LNCAP (cell line): ENCODE results near the gene METTL16.

Source experiments
- CTCF ChIP-seq: fragments of 450-650 bp; IDR thresholded peaks from 2 replicates; pipeline ENCODE4 v1.5.1; 2017; ENCODE audit warnings: mild to moderate bottlenecking

METTL16 gene

GRCh38 chr17:2406903-2407790, 104.5 kb downstream of the METTL16 start:
- no peak for TF ChIP-seq CTCF

GRCh38 chr17:2406271-2406902, 105.3 kb downstream of the METTL16 start:
- TF ChIP-seq CTCF: no peak

DNA sequence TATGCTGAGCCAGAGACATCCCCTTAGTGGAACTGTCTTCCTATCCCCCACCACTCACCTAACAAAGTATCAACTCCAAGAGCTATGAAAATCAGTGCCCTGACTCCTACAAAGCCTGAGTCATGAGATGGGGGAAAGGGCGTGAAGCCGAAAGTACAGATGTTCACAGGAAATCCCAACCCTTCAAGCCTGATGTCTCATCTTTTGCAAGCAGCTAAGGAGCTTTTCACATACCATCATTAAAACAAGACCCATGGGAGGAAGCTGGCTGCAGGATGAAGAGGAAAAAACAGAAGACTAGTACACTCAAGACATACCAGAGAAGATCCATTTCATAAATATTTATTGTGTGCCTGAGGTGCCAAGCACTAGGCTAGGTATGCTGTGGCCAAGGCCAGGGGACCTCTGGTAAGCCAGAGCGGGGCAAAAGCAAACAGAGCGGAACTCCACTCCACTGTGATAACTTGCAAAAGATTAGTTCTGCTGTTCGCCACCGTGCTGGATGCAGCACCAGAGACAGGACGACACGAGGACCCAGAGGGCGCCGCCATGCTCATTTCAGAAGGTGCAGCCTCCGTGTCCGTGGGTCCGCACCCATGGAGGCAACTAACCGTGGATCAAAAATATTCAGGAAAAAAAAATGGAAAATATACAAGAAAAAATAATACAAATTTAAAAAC, 106.3 kb downstream of the METTL16 start:
- no peak for TF ChIP-seq CTCF

DNA sequence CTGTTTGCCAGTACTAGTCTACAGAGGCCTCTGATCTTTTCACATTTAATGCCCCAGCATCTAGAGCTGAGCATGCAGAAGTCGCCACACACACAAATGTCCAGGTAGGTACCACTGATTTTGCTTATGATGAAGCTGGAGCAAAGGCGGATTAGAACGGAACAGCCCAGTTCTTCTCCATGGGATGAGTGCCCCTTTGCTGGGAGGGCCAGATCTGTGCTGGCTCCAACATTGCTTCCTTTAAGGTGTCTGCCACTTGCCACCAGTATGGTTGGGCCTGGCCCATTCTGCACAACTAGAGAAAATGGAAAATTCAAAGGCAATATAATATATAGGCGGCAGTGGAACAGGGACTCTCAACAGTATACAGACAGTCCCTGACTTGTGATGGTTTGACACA, 108.6 kb downstream of the METTL16 start:
- no peak for TF ChIP-seq CTCF

DNA sequence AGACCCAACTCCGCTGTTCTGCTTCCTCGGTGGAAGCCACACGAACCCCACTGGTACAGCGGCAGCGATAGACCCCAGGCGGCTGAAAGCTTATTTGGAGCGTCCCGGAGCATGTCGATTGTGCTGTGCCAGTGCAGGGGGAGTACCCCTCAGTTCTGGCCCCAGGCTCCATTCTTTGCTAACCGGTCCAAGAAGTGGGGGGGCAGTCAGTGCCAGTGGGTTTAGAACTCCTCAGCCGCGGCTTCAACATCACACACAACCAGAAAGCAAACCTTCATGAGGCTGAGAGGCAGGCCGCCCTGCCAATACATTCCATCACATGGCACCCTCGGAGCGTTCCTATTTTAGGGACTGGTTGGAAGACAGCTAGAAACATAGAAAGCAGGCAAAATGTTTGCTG, 109.1 kb downstream of the METTL16 start:
- TF ChIP-seq CTCF: no peak

- no peak for TF ChIP-seq CTCF
These were observed 110.1 kb downstream of the METTL16 start for GRCh38 chr17:2401426-2402221.

- no peak for TF ChIP-seq CTCF
These were observed 110.7 kb downstream of the METTL16 start, which contains the start of gene MNT for GRCh38 chr17:2400877-2401425. TSS of gene MNT (minus strand) at chr17:2401060. CDS start at chr17:2400712, 348 bp downstream.
